ENCODE results near the gene NGRN.

DNA sequence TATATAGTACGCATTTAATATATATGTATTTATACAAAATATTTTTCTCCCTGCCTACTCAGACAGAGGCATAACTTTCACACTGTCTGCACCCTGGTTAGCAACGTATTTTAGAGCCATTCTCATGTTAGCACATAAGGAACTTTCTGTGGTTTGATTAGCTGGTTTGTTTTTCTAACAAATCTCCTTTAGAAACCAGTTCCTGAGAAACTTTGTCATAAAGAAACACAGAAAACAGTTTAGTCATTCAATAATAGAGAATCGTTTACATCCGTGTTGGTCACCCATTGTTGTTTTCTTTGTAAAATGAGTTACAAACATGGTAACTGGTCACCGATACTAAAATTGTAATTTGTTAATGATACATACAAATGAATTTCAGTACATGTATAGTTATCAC, 5.9 kb upstream of the NGRN start:
- TF ChIP-seq POLR2AphosphoS5 (IDR thresholded peaks at IDR 0.05) (no peak), CTCF (IDR thresholded peaks at IDR 0.05) (no peak), POLR2A (IDR thresholded peaks at IDR 0.05) (no peak), EP300 (IDR thresholded peaks at IDR 0.05) (no peak)

All from upper lobe of left lung (tissue), 4 donors.